HCT116 (cell line): Measurements from ENCODE around the gene ATXN1. TPM values are rescaled to one million over a fixed set of nuclear protein-coding genes. Genes with fewer than 3 reads are reported as not detected.

Experiments
- ATAC-seq: fragments of 200-7000 bp; cut with Tn5 transposase; 2 replicates; pipeline ENCODE4 v1.9.1; 2020; ENCODE audit warnings: mild to moderate bottlenecking, moderate library complexity
- BruUV-seq: library from RNA; stranded (reverse); fragments of 400-500 nt; replicated peaks from 2 replicates; lab custom pipeline; 2021; lab: Mats Ljungman, UMichigan
- CTCF ChIA-PET: fragments of 300-600 bp; sonication (Branson Sonifier 250); formaldehyde crosslinking; loops from one replicate; lab custom pipeline; 2021; ENCODE audit warnings: antibody characterized with exemption; lab: Charles Lee
- POLR2A ChIA-PET: fragments of 300-600, 350-600 bp; sonication (Branson Sonifier 250); formaldehyde crosslinking; loops from one replicate; lab custom pipeline; 2021; ENCODE audit warnings: antibody characterized with exemption; lab: Charles Lee
- RAD21 ChIA-PET, 2 experiments: fragments of 300-600 bp; sonication (Branson Sonifier 250); formaldehyde crosslinking; loops; one replicate each; lab custom pipeline; 2023; ENCODE audit warnings: low total read pairs in 2 of 2; ENCODE audit not compliant: uncharacterized antibody in 2 of 2, unreplicated experiment in 2 of 2, low non-redundant PET in 1 of 2; lab: Charles Lee
- DNase-seq: peaks from one replicate; pipeline ENCODE4 v3.0.0-alpha.2; 2010; ENCODE audit warnings: low read depth, low spot score
- H2AFZ ChIP-seq: fragments of 200-600 bp; shearing (Covaris generic), sonication (generic); 2 replicates; pipeline ENCODE4 v1.6.1; 2017; ENCODE audit warnings: low read depth, mixed run types, mixed read lengths, antibody characterized with exemption, low read length; ENCODE audit not compliant: poor library complexity, severe bottlenecking
- H3K27ac ChIP-seq: 2 replicates; pipeline ENCODE4 v1.5.1; 2012; ENCODE audit warnings: low read depth, low read length
- H3K27me3 ChIP-seq: fragments of 200-600 bp; sonication (generic); 2 replicates; pipeline ENCODE4 v1.6.1; 2016; ENCODE audit warnings: mixed run types, low read length, mixed read lengths; ENCODE audit not compliant: insufficient read depth
- H3K36me3 ChIP-seq, 2 experiments: fragments of 200-500 bp in 1 of 2; fragments of 200-600 bp in 1 of 2; sonication (Bioruptor generic) in 1 of 2; sonication (generic) in 1 of 2; 2 replicates each; pipeline versions ENCODE4 v1.5.1 to v1.6.1; 2014 to 2016; ENCODE audit warnings: low read length in 2 of 2, inconsistent platforms in 1 of 2, mixed read lengths in 1 of 2, mixed run types in 1 of 2; ENCODE audit not compliant: insufficient read depth in 2 of 2, control insufficient read depth in 1 of 2
- H3K4me1 ChIP-seq, 2 experiments: fragments of 200-600 bp in 1 of 2; sonication (generic) in 1 of 2; 2 replicates each; pipeline versions ENCODE4 v1.5.1 to v1.6.1; 2012 to 2017; ENCODE audit warnings: low read length in 2 of 2, inconsistent platforms in 1 of 2, mild to moderate bottlenecking in 1 of 2, mixed read lengths in 1 of 2, mixed run types in 1 of 2, moderate library complexity in 1 of 2; ENCODE audit not compliant: insufficient read depth in 2 of 2, control insufficient read depth in 1 of 2
- H3K4me2 ChIP-seq: fragments of 200-600 bp; sonication (generic); 2 replicates; pipeline ENCODE4 v1.6.1; 2017; ENCODE audit warnings: mixed run types, low read length, mixed read lengths
- H3K4me3 ChIP-seq, 2 experiments: fragments of 200-600 bp in 1 of 2; sonication (generic) in 1 of 2; replicated peaks in 1 of 2; 2 replicates each; pipeline ENCODE4 v1.5.1; 2011 to 2016; ENCODE audit warnings: low read length in 2 of 2, control low read depth in 1 of 2, low read depth in 1 of 2, mild to moderate bottlenecking in 1 of 2, mixed read lengths in 1 of 2, mixed run types in 1 of 2
- H3K79me2 ChIP-seq: fragments of 200-600 bp; sonication (generic); 2 replicates; pipeline ENCODE4 v1.6.1; 2017; ENCODE audit warnings: mild to moderate bottlenecking, mixed run types, low read length, moderate library complexity, mixed read lengths; ENCODE audit not compliant: insufficient read depth
- H3K9ac ChIP-seq: fragments of 200-600 bp; sonication (generic); 2 replicates; pipeline ENCODE4 v1.6.1; 2016; ENCODE audit warnings: low read length, mixed read lengths
- H3K9me2 ChIP-seq: fragments of 200-600 bp; sonication (generic), shearing (Covaris generic); 2 replicates; pipeline ENCODE4 v1.6.1; 2017; ENCODE audit warnings: mixed run types, mild to moderate bottlenecking, moderate library complexity; ENCODE audit not compliant: insufficient read depth
- H3K9me3 ChIP-seq, 2 experiments: fragments of 200-500 bp in 1 of 2; fragments of 200-600 bp in 1 of 2; sonication (Bioruptor generic) in 1 of 2; sonication (generic) in 1 of 2; 2 replicates each; pipeline ENCODE4 v1.6.1; 2014 to 2017; ENCODE audit warnings: low read length in 2 of 2, mixed read lengths in 2 of 2, inconsistent platforms in 1 of 2, low read depth in 1 of 2, mild to moderate bottlenecking in 1 of 2, mixed run types in 1 of 2, moderate library complexity in 1 of 2; ENCODE audit not compliant: control insufficient read depth in 1 of 2, insufficient read depth in 1 of 2
- H4K20me1 ChIP-seq: fragments of 200-600 bp; sonication (generic), shearing (Covaris generic); 2 replicates; pipeline ENCODE4 v1.6.1; 2017; ENCODE audit warnings: mixed run types, mild to moderate bottlenecking, moderate library complexity; ENCODE audit not compliant: insufficient read depth
- EZH2 ChIP-seq: fragments of 200-600 bp; sonication (generic); IDR thresholded peaks from 2 replicates; pipeline ENCODE4 v1.6.1; 2017; ENCODE audit warnings: antibody characterized with exemption, mixed run types
- EZH2phosphoT487 ChIP-seq: fragments of 200-600 bp; IDR thresholded peaks from 2 replicates; pipeline ENCODE4 v1.6.1; 2018; ENCODE audit warnings: antibody characterized with exemption, borderline replicate concordance
- JUND ChIP-seq: IDR thresholded peaks from 2 replicates; pipeline ENCODE4 v1.6.1; 2012
- MAX ChIP-seq: IDR thresholded peaks from 2 replicates; pipeline ENCODE4 v1.6.1; 2012
- POLR2A ChIP-seq: IDR thresholded peaks from 2 replicates; pipeline ENCODE4 v1.7.0; 2011; ENCODE audit warnings: borderline replicate concordance; ENCODE audit not compliant: insufficient read depth, insufficient read length; ENCODE audit errors: extremely low read depth
- SP1 ChIP-seq: IDR thresholded peaks from 2 replicates; pipeline ENCODE4 v1.6.1; 2012; ENCODE audit warnings: low read depth
- SRF ChIP-seq: IDR thresholded peaks from 2 replicates; pipeline ENCODE4 v1.6.1; 2012; ENCODE audit warnings: low read depth
- TCF7L2 ChIP-seq: IDR thresholded peaks from 2 replicates; pipeline ENCODE4 v1.7.0; 2011; ENCODE audit warnings: borderline replicate concordance, inconsistent platforms; ENCODE audit not compliant: insufficient read depth, insufficient read length; ENCODE audit errors: extremely low read depth
- YY1 ChIP-seq: IDR thresholded peaks from 2 replicates; pipeline ENCODE4 v1.6.1; 2011; ENCODE audit warnings: low read length, low read depth, moderate library complexity, mild to moderate bottlenecking; ENCODE audit not compliant: insufficient replicate concordance; ENCODE audit errors: extremely low read depth
- ZFX ChIP-seq: fragments of 450-650 bp; IDR thresholded peaks from 2 replicates; pipeline ENCODE4 v1.6.1; 2017
- intact Hi-C: fragments of 100-400 bp; cut with micrococcal nuclease; formaldehyde crosslinking; loops from 2 replicates; pipeline ENCODE4 v1.10.0; 2022
- total RNA-seq: library from RNA; stranded (reverse); gene quantifications from one replicate; pipeline ENCODE4 v1.2.1, GENCODE V29; 2021; ENCODE audit not compliant: unreplicated experiment
- TF ChIP-seq, protein P1 (sequence below): IDR thresholded peaks from 2 replicates; pipeline ENCODE4 v1.6.1; 2012; ENCODE audit warnings: low read depth

ATXN1 gene
- total RNA-seq, 1 experiment from 2014 or later = 21.0 TPM

- RAD21 ChIA-PET = no interaction called here
- ATAC-seq (no peak), DNase-seq (no peak)
- H3K79me2 ChIP-seq = no peaks in the 10 kb centered on the region
- H4K20me1 ChIP-seq = no peaks in the 10 kb centered on the region
- no peak overlapping the region for H3K9ac ChIP-seq
- no peak overlapping the region for H3K4me3 ChIP-seq
- POLR2A ChIA-PET = no interaction called here
- peaks cover 16 to 20% of the 10 kb centered on the region in 2 experiments for H3K4me1 ChIP-seq
- CTCF ChIA-PET = interaction anchor here (1.3 kb wide), 2 partner anchors 13 to 813 kb away, joined by 3 read pairs; no protein-coding TSS in a partner anchor
- H3K27me3 ChIP-seq = no peaks in the 10 kb centered on the region
- no peak for TF ChIP-seq YY1
- intact Hi-C loops = no loop called here
- BruUV-seq = no TSS peak
- H3K4me2 ChIP-seq = no peak overlapping the region
- no peaks in the 10 kb centered on the region for H3K9me3 ChIP-seq
- no peaks in the 10 kb centered on the region for H3K9me2 ChIP-seq
- H3K27ac ChIP-seq = no peak overlapping the region
- no peak overlapping the region for H2AFZ ChIP-seq
- H3K36me3 ChIP-seq = no peaks in the 10 kb centered on the region
Measured at GRCh38 chr6:16273256-16273655, 488.0 kb downstream of the ATXN1 start.

GRCh38 chr6:16272201-16272600 is 489.1 kb downstream of the ATXN1 start:
- CTCF ChIA-PET = interaction anchor here (1.3 kb wide), 1 partner anchor 814 kb away, joined by 3 read pairs; no protein-coding TSS in a partner anchor

More at GRCh38 chr6:16272201-16272600, 489.1 kb downstream of the ATXN1 start:
- ATAC-seq (no peak), DNase-seq (no peak)
- H3K4me3 ChIP-seq = no peak overlapping the region
- H3K9me3 ChIP-seq = no peaks in the 10 kb centered on the region
- H3K4me2 ChIP-seq = no peak overlapping the region
- no TSS peak for BruUV-seq
- H3K79me2 ChIP-seq = no peaks in the 10 kb centered on the region
- no peaks in the 10 kb centered on the region for H4K20me1 ChIP-seq
- no peaks in the 10 kb centered on the region for H3K9me2 ChIP-seq
- H3K27me3 ChIP-seq = no peaks in the 10 kb centered on the region
- intact Hi-C loops = no loop called here
- no peak overlapping the region for H3K9ac ChIP-seq
- ChIA-PET RAD21 (no interaction called here), POLR2A (no interaction called here)
- TF ChIP-seq, protein P1, sequence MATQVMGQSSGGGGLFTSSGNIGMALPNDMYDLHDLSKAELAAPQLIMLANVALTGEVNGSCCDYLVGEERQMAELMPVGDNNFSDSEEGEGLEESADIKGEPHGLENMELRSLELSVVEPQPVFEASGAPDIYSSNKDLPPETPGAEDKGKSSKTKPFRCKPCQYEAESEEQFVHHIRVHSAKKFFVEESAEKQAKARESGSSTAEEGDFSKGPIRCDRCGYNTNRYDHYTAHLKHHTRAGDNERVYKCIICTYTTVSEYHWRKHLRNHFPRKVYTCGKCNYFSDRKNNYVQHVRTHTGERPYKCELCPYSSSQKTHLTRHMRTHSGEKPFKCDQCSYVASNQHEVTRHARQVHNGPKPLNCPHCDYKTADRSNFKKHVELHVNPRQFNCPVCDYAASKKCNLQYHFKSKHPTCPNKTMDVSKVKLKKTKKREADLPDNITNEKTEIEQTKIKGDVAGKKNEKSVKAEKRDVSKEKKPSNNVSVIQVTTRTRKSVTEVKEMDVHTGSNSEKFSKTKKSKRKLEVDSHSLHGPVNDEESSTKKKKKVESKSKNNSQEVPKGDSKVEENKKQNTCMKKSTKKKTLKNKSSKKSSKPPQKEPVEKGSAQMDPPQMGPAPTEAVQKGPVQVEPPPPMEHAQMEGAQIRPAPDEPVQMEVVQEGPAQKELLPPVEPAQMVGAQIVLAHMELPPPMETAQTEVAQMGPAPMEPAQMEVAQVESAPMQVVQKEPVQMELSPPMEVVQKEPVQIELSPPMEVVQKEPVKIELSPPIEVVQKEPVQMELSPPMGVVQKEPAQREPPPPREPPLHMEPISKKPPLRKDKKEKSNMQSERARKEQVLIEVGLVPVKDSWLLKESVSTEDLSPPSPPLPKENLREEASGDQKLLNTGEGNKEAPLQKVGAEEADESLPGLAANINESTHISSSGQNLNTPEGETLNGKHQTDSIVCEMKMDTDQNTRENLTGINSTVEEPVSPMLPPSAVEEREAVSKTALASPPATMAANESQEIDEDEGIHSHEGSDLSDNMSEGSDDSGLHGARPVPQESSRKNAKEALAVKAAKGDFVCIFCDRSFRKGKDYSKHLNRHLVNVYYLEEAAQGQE = no peak
- TF ChIP-seq SRF = no peak
- no peak for TF ChIP-seq EZH2phosphoT487
- TF ChIP-seq TCF7L2 = no peak
- no peak for TF ChIP-seq SP1
- no peak for TF ChIP-seq POLR2A
- no peak for TF ChIP-seq ZFX
- TF ChIP-seq EZH2 = no peak
- TF ChIP-seq JUND = no peak
- no peak for TF ChIP-seq MAX
- H3K36me3 ChIP-seq = no peaks in the 10 kb centered on the region
- H2AFZ ChIP-seq = no peak overlapping the region
- peaks cover 9% of the 10 kb centered on the region in 2 experiments for H3K4me1 ChIP-seq
- no peak overlapping the region for H3K27ac ChIP-seq
